Lung (tissue), 12 donors: ENCODE results near the gene CMPK1. TPM values are rescaled to one million over a fixed set of nuclear protein-coding genes. Genes with fewer than 3 reads are reported as not detected.

Experiments
- ATAC-seq: fragments of 200-7000 bp; cut with Tn5 transposase; one replicate; pipeline ENCODE4 v1.9.1; 2020; ENCODE audit warnings: moderate number of reproducible peaks; ENCODE audit not compliant: insufficient read depth, low FRiP score
- DNase-seq, 3 donors: peaks; one replicate each; pipeline ENCODE4 v3.0.0-alpha.2; 2013 to 2017
- H3K27ac ChIP-seq, 2 donors: one replicate each; pipeline ENCODE4 v1.5.1; 2013; ENCODE audit warnings: mild to moderate bottlenecking in 2 of 2, moderate library complexity in 2 of 2, control low read depth in 1 of 2, inconsistent platforms in 1 of 2, low read depth in 1 of 2, low read length in 1 of 2
- H3K27me3 ChIP-seq, 3 donors: one replicate each; pipeline ENCODE4 v1.5.1; 2013; ENCODE audit warnings: low read length in 2 of 3; ENCODE audit not compliant: control insufficient read depth in 3 of 3, insufficient read depth in 3 of 3
- H3K36me3 ChIP-seq, 4 donors: one replicate each; pipeline ENCODE4 v1.5.1; 2013; ENCODE audit warnings: low read length in 4 of 4, mild to moderate bottlenecking in 1 of 4, moderate library complexity in 1 of 4; ENCODE audit not compliant: control insufficient read depth in 4 of 4, insufficient read depth in 4 of 4
- H3K4me1 ChIP-seq, 5 donors: one replicate each; pipeline ENCODE4 v1.5.1; 2013; ENCODE audit warnings: low read length in 5 of 5, mild to moderate bottlenecking in 2 of 5, moderate library complexity in 1 of 5; ENCODE audit not compliant: control insufficient read depth in 5 of 5, insufficient read depth in 5 of 5
- H3K4me3 ChIP-seq: one replicate; pipeline ENCODE4 v1.5.1; 2013; ENCODE audit warnings: mild to moderate bottlenecking, control low read depth, moderate library complexity
- H3K9ac ChIP-seq, 2 donors: one replicate each; pipeline ENCODE4 v1.5.1; 2013; ENCODE audit warnings: low read length in 2 of 2, control low read depth in 1 of 2; ENCODE audit not compliant: insufficient read depth in 1 of 2
- H3K9me3 ChIP-seq, 4 donors: one replicate each; pipeline ENCODE4 v1.5.1; 2013; ENCODE audit warnings: low read length in 3 of 4, mild to moderate bottlenecking in 1 of 4, moderate library complexity in 1 of 4; ENCODE audit not compliant: control insufficient read depth in 4 of 4, insufficient read depth in 3 of 4
- CTCF ChIP-seq: IDR thresholded peaks from 2 replicates; pipeline ENCODE4 v1.5.1; 2012; ENCODE audit warnings: mild to moderate bottlenecking; ENCODE audit errors: control extremely low read depth, extremely low read depth
- WGBS, 2 donors: extraction: QIAGEN DNeasy Blood & Tissue Kit; methylation state at CpG; one replicate each; pipeline ENCODE4 v1.1.7; 2013; 5-methylcytosine and 5-hydroxymethylcytosine counted together
- polyA plus RNA-seq, 2 donors: library from polyadenylated mRNA; stranded (reverse); fragments of 200-250 nt; gene quantifications; one replicate each; pipeline ENCODE4 v1.2.1, GENCODE V29; 2013
- total RNA-seq, 2 donors: library from RNA; depleted of rRNA in 1 of 2; stranded (reverse); fragments of >200 nt in 1 of 2; gene quantifications; one replicate each; pipeline ENCODE4 v1.2.1, GENCODE V29; 2014 to 2021
- donor health status: control.
- donor health status: control.
- donor health status: Bipolar disorder and iron deficiency.
- donor health status: healthy.
- donor health status: DM: yes; HTN: yes; CAD: no.

CMPK1 gene
- total and polyA plus RNA-seq, 4 donors: 63.9 to 106 (median 85.3) TPM

GRCh38 chr1:47415728-47416318 lies 82.2 kb downstream of the CMPK1 start, which contains the start of gene FOXE3:
TSS of gene FOXE3 (plus strand) at chr1:47416285. CDS start at chr1:47416316, 31 bp downstream.
- Histone ChIP-seq H3K4me3 (peak within 1 kb of the TSS; percentile 8), H3K27me3 (peaks cover 7 to 60% (median 37%) of the 10 kb centered on the region in 3 donors), H3K9me3 (no peaks in the 10 kb centered on the region), H3K36me3 (no peaks in the 10 kb centered on the region), H3K27ac (no peak within 1 kb of the TSS), H3K9ac (no peak within 1 kb of the TSS), H3K4me1 (peaks cover 0 to 4% (median 0%) of the 10 kb centered on the region in 5 donors)
- TF ChIP-seq CTCF: no peak
- DNase-seq (no peak), ATAC-seq (no peak)
- WGBS, 2 donors: 29 to 45% methylated on average over 12 to 21 of the region's 21 CpGs

GRCh38 chr1:47416319-47417169 lies 83.0 kb downstream of the CMPK1 start:
- peaks cover 7 to 60% (median 37%) of the 10 kb centered on the region in 3 donors for H3K27me3 ChIP-seq
- peaks cover 0 to 4% (median 0%) of the 10 kb centered on the region in 5 donors for H3K4me1 ChIP-seq
- no peak for TF ChIP-seq CTCF
- no peaks in the 10 kb centered on the region for H3K36me3 ChIP-seq
- no peak overlapping the region for H3K27ac ChIP-seq
- no peak for DNase-seq
- H3K4me3 ChIP-seq: peak overlapping the region; percentile 8
- H3K9me3 ChIP-seq: no peaks in the 10 kb centered on the region
- 2 to 4% methylated on average over 117 to 134 of the region's 134 CpGs for WGBS, 2 donors
- H3K9ac ChIP-seq: no peak overlapping the region
- ATAC-seq: no peak

- H3K27ac ChIP-seq: no peak overlapping the region
- no peak overlapping the region for H3K4me3 ChIP-seq
- H3K4me1 ChIP-seq: peaks cover 0 to 4% (median 0%) of the 10 kb centered on the region in 5 donors
- WGBS, 2 donors: 31 to 38% methylated on average over 38 to 39 of the region's 39 CpGs
- DNase-seq (no peak), ATAC-seq (no peak)
- TF ChIP-seq CTCF: no peak
- H3K9me3 ChIP-seq: no peaks in the 10 kb centered on the region
- H3K36me3 ChIP-seq: no peaks in the 10 kb centered on the region
- H3K27me3 ChIP-seq: peaks cover 7 to 60% (median 37%) of the 10 kb centered on the region in 3 donors
- H3K9ac ChIP-seq: no peak overlapping the region
Observed at GRCh38 chr1:47417170-47418044, 83.8 kb downstream of the CMPK1 start.
